PC-3 (cell line): ENCODE measurements around the gene PDHA1. TPM values are rescaled to one million over a fixed set of nuclear protein-coding genes. Genes with fewer than 3 reads are reported as not detected.

Experiments
- ATAC-seq: fragments of 200-7000 bp; cut with Tn5 transposase; 2 replicates; pipeline ENCODE4 v1.9.1; 2020; ENCODE audit warnings: mild to moderate bottlenecking, moderate library complexity
- BruUV-seq: library from RNA; stranded (reverse); fragments of 400-500 nt; replicated peaks from 2 replicates; lab custom pipeline; 2021; lab: Mats Ljungman, UMichigan
- CTCF ChIA-PET: fragments of 300-600 bp; sonication (Branson Sonifier 250); formaldehyde crosslinking; loops from one replicate; lab custom pipeline; 2022; ENCODE audit warnings: antibody characterized with exemption; lab: Charles Lee
- POLR2A ChIA-PET: fragments of 300-600 bp; sonication (Branson Sonifier 250); formaldehyde crosslinking; loops from one replicate; lab custom pipeline; 2022; ENCODE audit warnings: antibody characterized with exemption; ENCODE audit not compliant: unreplicated experiment; lab: Charles Lee
- DNase-seq: peaks from one replicate; pipeline ENCODE4 v3.0.0-alpha.2; 2015
- H2AFZ ChIP-seq: fragments of 300-600 bp; sonication (generic); 2 replicates; pipeline ENCODE4 v1.6.0; 2016; ENCODE audit warnings: antibody characterized with exemption, low read length
- H3F3A ChIP-seq: fragments of 300-600 bp; sonication (generic); one replicate; pipeline ENCODE4 v1.6.0; 2017; ENCODE audit warnings: antibody characterized with exemption, low read length, control low read depth, mild to moderate bottlenecking; ENCODE audit not compliant: unreplicated experiment
- H3K27ac ChIP-seq: fragments of 300-600 bp; sonication (generic); 2 replicates; pipeline ENCODE4 v1.5.1; 2016; ENCODE audit warnings: mild to moderate bottlenecking, low read length
- H3K27me3 ChIP-seq: fragments of 300-600 bp; sonication (generic); 2 replicates; pipeline ENCODE4 v1.6.1; 2016; ENCODE audit warnings: low read length, mixed read lengths
- H3K36me3 ChIP-seq: fragments of 300-600 bp; sonication (generic); 2 replicates; pipeline ENCODE4 v1.6.1; 2016; ENCODE audit warnings: low read depth, mixed run types, low read length, mixed read lengths
- H3K4me1 ChIP-seq: fragments of 300-600 bp; sonication (generic); 2 replicates; pipeline ENCODE4 v1.5.1; 2016; ENCODE audit warnings: low read length; ENCODE audit not compliant: insufficient read depth
- H3K4me2 ChIP-seq: fragments of 300-600 bp; sonication (generic); 2 replicates; pipeline ENCODE4 v1.6.0; 2016; ENCODE audit warnings: low read length
- H3K4me3 ChIP-seq: fragments of 300-600 bp; sonication (generic); 2 replicates; pipeline ENCODE4 v1.5.1; 2016; ENCODE audit warnings: mild to moderate bottlenecking, low read length, mixed read lengths
- H3K79me2 ChIP-seq: fragments of 300-600 bp; sonication (generic); 2 replicates; pipeline ENCODE4 v1.6.1; 2017; ENCODE audit warnings: low read length, mixed read lengths
- H3K9ac ChIP-seq: fragments of 300-600 bp; sonication (generic); 2 replicates; pipeline ENCODE4 v1.6.0; 2016; ENCODE audit warnings: mild to moderate bottlenecking, low read length
- H3K9me2 ChIP-seq: fragments of 300-600 bp; sonication (generic); replicated peaks from 2 replicates; pipeline ENCODE4 v1.6.1; 2016; ENCODE audit warnings: mixed run types, low read length, mixed read lengths
- H3K9me3 ChIP-seq: fragments of 300-600 bp; sonication (generic); 2 replicates; pipeline ENCODE4 v1.6.1; 2016; ENCODE audit warnings: low read length, mixed read lengths
- H4K20me1 ChIP-seq: fragments of 300-600 bp; sonication (generic); 2 replicates; pipeline ENCODE4 v1.6.1; 2016; ENCODE audit warnings: low read length, mixed read lengths
- CTCF ChIP-seq: fragments of 300-600 bp; sonication (generic); conservative IDR thresholded peaks from 2 replicates; pipeline ENCODE4 v1.5.1; 2017; ENCODE audit warnings: antibody characterized with exemption, low read depth, mild to moderate bottlenecking, low read length
- EZH2 ChIP-seq: fragments of 300-600 bp; sonication (generic); IDR thresholded peaks from one replicate; pipeline ENCODE4 v1.6.1; 2017; ENCODE audit warnings: antibody characterized with exemption, mild to moderate bottlenecking, low read length; ENCODE audit not compliant: unreplicated experiment
- EZH2phosphoT487 ChIP-seq: fragments of 300-600 bp; sonication (generic); IDR thresholded peaks from 2 replicates; pipeline ENCODE4 v1.6.1; 2018; ENCODE audit warnings: mild to moderate bottlenecking, antibody characterized with exemption, low read length, borderline replicate concordance
- intact Hi-C: fragments of 100-400 bp; cut with micrococcal nuclease; formaldehyde crosslinking; loops from 2 replicates; pipeline ENCODE4 v1.9.0; 2023
- total RNA-seq: library from RNA; depleted of rRNA; stranded (reverse); fragments of >200 nt; gene quantifications from 2 replicates; pipeline ENCODE4 v1.2.3, GENCODE V29; 2014

Gene PDHA1
- total RNA-seq, 1 experiment from 2014 or later, result 408 TPM

GRCh38 chrX:19350941-19351384 lies 7.2 kb downstream of the PDHA1 start:
- H3K27me3 ChIP-seq, result no peaks in the 10 kb centered on the region
- no TSS peak for BruUV-seq
- no peak for DNase-seq

GRCh38 chrX:19354625-19355024 lies 10.9 kb downstream of the PDHA1 start:
- no peaks in the 10 kb centered on the region for H3F3A ChIP-seq
- no peaks in the 10 kb centered on the region for H3K27me3 ChIP-seq
- no peaks in the 10 kb centered on the region for H3K79me2 ChIP-seq
- peaks cover 2% of the 10 kb centered on the region; the same call in 1 of the 2 replicates for H4K20me1 ChIP-seq
- TF ChIP-seq EZH2 (no peak), CTCF (no peak), EZH2phosphoT487 (no peak)
- H3K9me3 ChIP-seq, result no peaks in the 10 kb centered on the region
- ATAC-seq (no peak), DNase-seq (no peak)
- no peak overlapping the region for H3K27ac ChIP-seq
- H3K36me3 ChIP-seq, result peaks cover 64% of the 10 kb centered on the region
- CTCF ChIA-PET, result no interaction called here
- BruUV-seq, result no TSS peak
- H3K4me3 ChIP-seq, result no peak overlapping the region
- H3K9me2 ChIP-seq, result no peaks in the 10 kb centered on the region
- H3K4me1 ChIP-seq, result no peaks in the 10 kb centered on the region
- H3K9ac ChIP-seq, result no peak overlapping the region
- POLR2A ChIA-PET, result no interaction called here
- H3K4me2 ChIP-seq, result no peak overlapping the region
- intact Hi-C loops, result no loop called here
- H2AFZ ChIP-seq, result no peak overlapping the region

More at GRCh38 chrX:19350941-19351384, 7.2 kb downstream of the PDHA1 start:
- TF ChIP-seq EZH2phosphoT487 (no peak), CTCF (no peak), EZH2 (no peak)
- ChIA-PET POLR2A (no interaction called here), CTCF (no interaction called here)
- Histone ChIP-seq H4K20me1 (peaks cover 15% of the 10 kb centered on the region; the same call in 1 of the 2 replicates), H3K4me3 (no peak overlapping the region), H3K79me2 (peaks cover 25% of the 10 kb centered on the region), H3K4me1 (no peaks in the 10 kb centered on the region), H3K9me3 (no peaks in the 10 kb centered on the region), H2AFZ (no peak overlapping the region), H3F3A (no peaks in the 10 kb centered on the region), H3K27ac (no peak overlapping the region), H3K36me3 (peaks cover 46% of the 10 kb centered on the region), H3K9me2 (no peaks in the 10 kb centered on the region), H3K9ac (no peak overlapping the region), H3K4me2 (no peak overlapping the region)
- intact Hi-C loops, result no loop called here
- ATAC-seq, result no peak

- no peak overlapping the region for H3K27ac ChIP-seq
- H3F3A ChIP-seq, result no peaks in the 10 kb centered on the region
- ATAC-seq (no peak), DNase-seq (no peak)
- no peak for TF ChIP-seq EZH2phosphoT487
- no peak for TF ChIP-seq CTCF
- TF ChIP-seq EZH2, result no peak
- no peak overlapping the region for H2AFZ ChIP-seq
- BruUV-seq, result no TSS peak
- H3K27me3 ChIP-seq, result no peaks in the 10 kb centered on the region
- POLR2A ChIA-PET, result no interaction called here
- no peak overlapping the region for H3K9ac ChIP-seq
- H3K9me3 ChIP-seq, result no peaks in the 10 kb centered on the region
- no peaks in the 10 kb centered on the region for H4K20me1 ChIP-seq
- H3K79me2 ChIP-seq, result no peaks in the 10 kb centered on the region
- no peaks in the 10 kb centered on the region for H3K4me1 ChIP-seq
- no peaks in the 10 kb centered on the region for H3K9me2 ChIP-seq
- intact Hi-C loops, result no loop called here
- H3K4me2 ChIP-seq, result no peak overlapping the region
- peaks cover 62% of the 10 kb centered on the region for H3K36me3 ChIP-seq
- no peak overlapping the region for H3K4me3 ChIP-seq
- CTCF ChIA-PET, result no interaction called here
These were observed 14.8 kb downstream of the PDHA1 start for GRCh38 chrX:19358521-19358920.
